ENCODE measurements around the gene GAGE12D. TPM values are rescaled to one million over a fixed set of nuclear protein-coding genes. Genes with fewer than 3 reads are reported as not detected.
"Not testable (repeated sequence)": the region's sequence is repeated elsewhere in the genome, so short reads cannot be mapped to it uniquely, and the experiment has no call there.

Gene GAGE12D
- total RNA-seq, 1 experiment from 2014 or later = not detected

- H3K9me3 ChIP-seq (ENCODE audit: low read length); H2AFZ ChIP-seq (ENCODE audit: low read length); H4K20me1 ChIP-seq (ENCODE audit: insufficient read depth, low read depth, low read length); H3K9ac ChIP-seq (ENCODE audit: low read length); DNase-seq; H3K4me3 ChIP-seq (ENCODE audit: low read length); H3K4me2 ChIP-seq (ENCODE audit: low read depth, low read length, poor library complexity, severe bottlenecking); H3K27ac ChIP-seq (ENCODE audit: low read length); H3K27me3 ChIP-seq (ENCODE audit: low read length); H3K4me1 ChIP-seq (ENCODE audit: low read length); H3K79me2 ChIP-seq (ENCODE audit: low read length); H3K36me3 ChIP-seq (ENCODE audit: insufficient read depth, low read length); H3K9me2 ChIP-seq (replicated peaks; ENCODE audit: insufficient read depth, low read length): not testable (repeated sequence)
Measured at GRCh38 chrX:49589196-49589595, 47.7 kb downstream of the GAGE12D start, which contains the start of gene GAGE2A. Gene GAGE2A (plus strand): TSS chrX:49589496. CDS start chrX:49590651, 1,155 bp downstream.

- H3K4me3 ChIP-seq (ENCODE audit: low read length); H3K79me2 ChIP-seq (ENCODE audit: low read length); H3K9me2 ChIP-seq (replicated peaks; ENCODE audit: insufficient read depth, low read length); H3K4me1 ChIP-seq (ENCODE audit: low read length); H3K27me3 ChIP-seq (ENCODE audit: low read length); H4K20me1 ChIP-seq (ENCODE audit: insufficient read depth, low read depth, low read length); H3K9me3 ChIP-seq (ENCODE audit: low read length); H3K4me2 ChIP-seq (ENCODE audit: low read depth, low read length, poor library complexity, severe bottlenecking); DNase-seq; H3K36me3 ChIP-seq (ENCODE audit: insufficient read depth, low read length); H3K27ac ChIP-seq (ENCODE audit: low read length); H2AFZ ChIP-seq (ENCODE audit: low read length); H3K9ac ChIP-seq (ENCODE audit: low read length): not testable (repeated sequence)
Measured at GRCh38 chrX:49589769-49590478, 48.4 kb downstream of the GAGE12D start.

- not testable (repeated sequence) for H3K4me1 ChIP-seq (ENCODE audit: low read length); H4K20me1 ChIP-seq (ENCODE audit: insufficient read depth, low read depth, low read length); H3K79me2 ChIP-seq (ENCODE audit: low read length); DNase-seq; H3K9me3 ChIP-seq (ENCODE audit: low read length); H3K36me3 ChIP-seq (ENCODE audit: insufficient read depth, low read length); H3K9me2 ChIP-seq (replicated peaks; ENCODE audit: insufficient read depth, low read length); H2AFZ ChIP-seq (ENCODE audit: low read length); H3K9ac ChIP-seq (ENCODE audit: low read length); H3K4me3 ChIP-seq (ENCODE audit: low read length); H3K4me2 ChIP-seq (ENCODE audit: low read depth, low read length, poor library complexity, severe bottlenecking); H3K27me3 ChIP-seq (ENCODE audit: low read length); H3K27ac ChIP-seq (ENCODE audit: low read length)
Measured at GRCh38 chrX:49590488-49590887, 49.0 kb downstream of the GAGE12D start.

Small RNA genes within 50 kb of the gene (small RNA-seq; reads per million reads assigned to genes)
- gene GAGE12B = not detected

Other genes starting within 250 kb of the GAGE12D start
- gene GAGE10, start 238.1 kb upstream of the GAGE12D start, total RNA-seq (2014; rRNA removed; shearing (Covaris generic); ENCODE audit: low replicate concordance) = not detected in 2 replicates
- gene GAGE12J, start 219.7 kb upstream of the GAGE12D start, total RNA-seq (2014; rRNA removed; shearing (Covaris generic); ENCODE audit: low replicate concordance) = not detected in 2 replicates
- gene GAGE13, start 210.2 kb upstream of the GAGE12D start, total RNA-seq (2014; rRNA removed; shearing (Covaris generic); ENCODE audit: low replicate concordance) = not detected in 2 replicates
- not detected in 2 replicates for gene GAGE12C, start 9.6 kb upstream of the GAGE12D start, total RNA-seq (2014; rRNA removed; shearing (Covaris generic); ENCODE audit: low replicate concordance)
- not detected in 2 replicates for gene GAGE12E, start 9.6 kb downstream of the GAGE12D start, total RNA-seq (2014; rRNA removed; shearing (Covaris generic); ENCODE audit: low replicate concordance)
- not detected in 2 replicates for gene GAGE12F, start 19.1 kb downstream of the GAGE12D start, total RNA-seq (2014; rRNA removed; shearing (Covaris generic); ENCODE audit: low replicate concordance)
- gene GAGE12G, start 28.7 kb downstream of the GAGE12D start, total RNA-seq (2014; rRNA removed; shearing (Covaris generic); ENCODE audit: low replicate concordance) = not detected in 2 replicates
- gene GAGE12H, start 38.2 kb downstream of the GAGE12D start, total RNA-seq (2014; rRNA removed; shearing (Covaris generic); ENCODE audit: low replicate concordance) = not detected in 2 replicates
- gene GAGE2A, start 47.8 kb downstream of the GAGE12D start, total RNA-seq (2014; rRNA removed; shearing (Covaris generic); ENCODE audit: low replicate concordance) = not detected in 2 replicates
- gene GAGE1, start 57.3 kb downstream of the GAGE12D start, total RNA-seq (2014; rRNA removed; shearing (Covaris generic); ENCODE audit: low replicate concordance) = not detected in 2 replicates
- gene PAGE1, start 154.3 kb downstream of the GAGE12D start, total RNA-seq (2014; rRNA removed; shearing (Covaris generic); ENCODE audit: low replicate concordance) = not detected in 2 replicates

All from Karpas-422 (cell line).